ENCODE results near the gene IDH3B. TPM values are rescaled to one million over a fixed set of nuclear protein-coding genes. Genes with fewer than 3 reads are reported as not detected.

Gene IDH3B
- total and polyA plus RNA-seq, 2 of the 8 experiments (the other 6 are each of a cell fraction or from before 2014, with no cell fraction given) = 110 to 167 TPM

DNA sequence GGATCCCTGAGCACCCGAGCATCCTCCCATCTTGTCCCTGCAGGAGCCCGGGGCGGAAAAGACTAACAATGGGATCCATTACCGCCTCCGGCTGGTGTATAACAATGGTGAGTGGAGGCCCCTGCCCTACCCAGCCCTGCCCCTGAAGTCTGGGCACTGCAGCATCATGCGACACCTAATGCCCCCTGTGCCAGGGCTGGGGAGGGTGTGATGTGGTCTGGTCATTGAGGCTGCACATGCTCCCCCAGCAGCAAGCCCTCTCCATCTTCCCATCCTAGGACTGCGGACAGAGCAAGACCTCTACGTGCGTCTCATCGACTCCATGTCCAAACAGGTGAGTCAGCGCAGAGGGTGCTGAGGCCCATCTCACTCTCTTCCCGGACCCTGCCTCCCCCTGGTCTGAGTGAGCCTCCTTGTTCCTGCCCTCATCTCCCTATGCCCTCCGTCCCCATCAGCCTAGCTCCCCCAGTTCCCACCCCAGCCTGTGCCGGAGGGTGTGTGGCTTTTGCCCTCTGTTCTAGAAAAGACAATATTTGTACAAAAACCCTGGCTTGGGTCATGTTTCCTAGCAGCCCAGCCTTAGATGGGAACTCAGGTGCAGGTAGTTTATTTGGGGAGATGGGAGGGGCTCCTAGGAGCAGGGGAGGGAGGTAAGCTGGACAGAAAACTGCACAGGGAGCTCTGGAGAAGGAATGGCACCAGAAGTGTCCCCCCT, 42.1 kb upstream of the IDH3B start:
- CTCF ChIA-PET (ENCODE audit: partially characterized antibody) = interaction anchor here (0.6 to 17.4 kb wide), 11 partner anchors 8 to 296 kb away, joined by 3 to 286 read pairs (median 3); no protein-coding TSS in a partner anchor
- H3K9ac ChIP-seq (replicated peaks in 1 of 4; ENCODE audit: extremely low read depth in 1 of 4, low read depth in 3 of 4, low read length in 3 of 4) = no peak overlapping the region
- no peaks in the 10 kb centered on the region for H3K36me3 ChIP-seq (ENCODE audit: control insufficient read depth in 2 of 4, insufficient read depth in 4 of 4, low read length in 3 of 4)
- peak overlapping the region; percentile 94 for H4K91ac ChIP-seq (replicated peaks; ENCODE audit: insufficient read length, low read length)
- peak overlapping the region in 1 of 2 experiments; percentile 37; a peak in 1 of 4 replicates for H3K4me2 ChIP-seq (ENCODE audit: insufficient read depth in 1 of 2, low read depth in 2 of 2, low read length in 2 of 2)
- H2BK120ac ChIP-seq (replicated peaks; ENCODE audit: low read depth, low read length) = peak overlapping the region; percentile 24
- DNase-seq (ENCODE audit: low read depth in 1 of 2, low spot score in 2 of 2) (no peak), FAIRE-seq (no peak)
- H3K4me3 ChIP-seq (ENCODE audit: extremely low read depth in 1 of 4, insufficient read depth in 2 of 4, low read depth in 3 of 4, low read length in 4 of 4) = no peak overlapping the region
- peak overlapping the region; percentile 20; the same call in 1 of the 2 replicates for H2BK15ac ChIP-seq (ENCODE audit: low read length)
- H4K5ac ChIP-seq (ENCODE audit: insufficient read length, low read depth, low read length) = no peak overlapping the region
- no peak overlapping the region for H3K14ac ChIP-seq (ENCODE audit: insufficient read length)
- TF ChIP-seq, protein P1, sequence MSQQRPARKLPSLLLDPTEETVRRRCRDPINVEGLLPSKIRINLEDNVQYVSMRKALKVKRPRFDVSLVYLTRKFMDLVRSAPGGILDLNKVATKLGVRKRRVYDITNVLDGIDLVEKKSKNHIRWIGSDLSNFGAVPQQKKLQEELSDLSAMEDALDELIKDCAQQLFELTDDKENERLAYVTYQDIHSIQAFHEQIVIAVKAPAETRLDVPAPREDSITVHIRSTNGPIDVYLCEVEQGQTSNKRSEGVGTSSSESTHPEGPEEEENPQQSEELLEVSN (IDR thresholded peaks at IDR 0.05) = no peak
- peak; percentile 34 for TF ChIP-seq NANOG (IDR thresholded peaks at IDR 0.05; ENCODE audit: insufficient read depth, low read depth, low read length, poor library complexity, severe bottlenecking)
- 0 out of 2 replicates have a peak, but pooled peaks have one; percentile 33 for TF ChIP-seq YY1 (IDR thresholded peaks at IDR 0.05; ENCODE audit: low read depth, low read length)
- peak overlapping the region; percentile 93; the same call in 1 of the 2 replicates for H2BK12ac ChIP-seq (ENCODE audit: low read depth, low read length)
- peaks cover 0 to 28% (median 19%) of the 10 kb centered on the region in 4 experiments; a peak in 6 of 7 replicates for H3K27me3 ChIP-seq (replicated peaks in 1 of 4; ENCODE audit: control insufficient read depth in 3 of 4, extremely low read depth in 1 of 4, insufficient read depth in 3 of 4, low read length in 3 of 4)
- H2BK5ac ChIP-seq (ENCODE audit: low read depth, low read length) = peak overlapping the region; percentile 62; the same call in 1 of the 2 replicates
- H3K79me2 ChIP-seq (ENCODE audit: control insufficient read depth in 1 of 2, insufficient read depth in 2 of 2, low read length in 2 of 2) = no peaks in the 10 kb centered on the region
- WGBS, 2 experiments (ENCODE audit: extremely low coverage in 1 of 2, insufficient coverage in 1 of 2, insufficient read length in 1 of 2, insufficient replicate concordance in 2 of 2, low coverage in 1 of 2, low lambda C conversion rate in 2 of 2, missing lambda C conversion rate in 1 of 2) = 61% methylated on average over 14 of the region's 14 CpGs; no CpG with 5 or more reads in 1 of the 2 experiments
- no peaks in the 10 kb centered on the region for H3K9me3 ChIP-seq (ENCODE audit: insufficient read depth in 2 of 2, low read depth in 1 of 2, low read length in 1 of 2)
- no peaks in the 10 kb centered on the region; the same call in 1 of the 2 replicates for H3K79me1 ChIP-seq (ENCODE audit: low read depth, low read length)
- no peak overlapping the region for H2AFZ ChIP-seq (ENCODE audit: low read length)
- no peak overlapping the region for H3K23ac ChIP-seq (ENCODE audit: insufficient read length)
- peak overlapping the region; percentile 76 for H3K4ac ChIP-seq (replicated peaks; ENCODE audit: insufficient read length, low read depth, low read length)
- H3K23me2 ChIP-seq (ENCODE audit: low read depth, low read length) = no peaks in the 10 kb centered on the region; the same call in 1 of the 2 replicates
- H4K20me1 ChIP-seq (replicated peaks in 1 of 2; ENCODE audit: control insufficient read depth in 1 of 2, insufficient read depth in 2 of 2, low read length in 2 of 2) = no peaks in the 10 kb centered on the region
- H3K4me1 ChIP-seq (replicated peaks in 1 of 4; ENCODE audit: control insufficient read depth in 3 of 4, insufficient read depth in 4 of 4, low read length in 3 of 4) = peaks cover 0 to 57% (median 32%) of the 10 kb centered on the region in 4 experiments; a peak in 6 of 7 replicates
- peak overlapping the region; percentile 86; the same call in 1 of the 2 replicates for H2AK5ac ChIP-seq (ENCODE audit: low read depth, low read length)
- H3K56ac ChIP-seq (replicated peaks; ENCODE audit: insufficient read length, low read depth, low read length) = no peak overlapping the region
- peak overlapping the region; percentile 62; the same call in 1 of the 2 replicates for H2BK20ac ChIP-seq (ENCODE audit: low read length)
- H3K18ac ChIP-seq (ENCODE audit: extremely low read depth, low read length) = peak overlapping the region; percentile 68; the same call in 1 of the 2 replicates
- H4K8ac ChIP-seq (ENCODE audit: extremely low read depth, insufficient read depth, low read length) = peak overlapping the region; percentile 36; the same call in 1 of the 2 replicates
- POLR2A ChIA-PET (ENCODE audit: partially characterized antibody) = interaction anchor here (1.6 to 2.2 kb wide), 2 partner anchors 32 to 43 kb away, joined by 4 to 6 read pairs; no protein-coding TSS in a partner anchor
- no peak overlapping the region for H3K27ac ChIP-seq (ENCODE audit: low read depth, low read length)

All from H1 (cell line).